Activated T-helper 1 cell treated with anti-CD3 and anti-CD28 coated beads, Interleukin-12 subunit alpha, Interleukin-12 subunit beta, Interleukin-2, Interleukin-4 antibody, amounts not matched to agents 30 ng/mL and 10 ng/mL and 1 ng/mL, durations not matched to agents 14 hours and 24 hours and 36 hours (primary cell): ENCODE results near the gene PPP1CA. TPM values are rescaled to one million over a fixed set of nuclear protein-coding genes. Genes with fewer than 3 reads are reported as not detected.
"Not testable (repeated sequence)": the region's sequence is repeated elsewhere in the genome, so short reads cannot be mapped to it uniquely, and the experiment has no call there.

ENCODE experiments used
- DNase-seq: peaks from one replicate; pipeline ENCODE4 v3.0.0; 2021; ENCODE audit warnings: low spot score
- H3K27ac Mint-ChIP-seq: one replicate; pipeline ENCODE4 v1.8.0; 2021; ENCODE audit warnings: mild to moderate bottlenecking, mixed read lengths
- H3K27me3 Mint-ChIP-seq: one replicate; pipeline ENCODE4 v1.8.0; 2022; ENCODE audit warnings: mild to moderate bottlenecking, moderate library complexity, mixed read lengths; ENCODE audit not compliant: insufficient read depth
- H3K36me3 Mint-ChIP-seq: one replicate; pipeline ENCODE4 v1.8.0; 2021; ENCODE audit warnings: low read depth, mixed read lengths
- H3K4me1 Mint-ChIP-seq: one replicate; pipeline ENCODE4 v1.8.0; 2021; ENCODE audit warnings: low read depth, mixed read lengths
- H3K4me3 Mint-ChIP-seq: one replicate; pipeline ENCODE4 v1.8.0; 2021; ENCODE audit warnings: mild to moderate bottlenecking, moderate library complexity, mixed read lengths
- H3K9me3 Mint-ChIP-seq: one replicate; pipeline ENCODE4 v1.8.0; 2021; ENCODE audit warnings: mixed read lengths
- intact Hi-C: fragments of 100-400 bp; cut with micrococcal nuclease; formaldehyde crosslinking; loops from one replicate; pipeline ENCODE4 v1.15.1; 2024
- total RNA-seq: library from RNA; stranded (reverse); gene quantifications from 2 replicates; pipeline ENCODE4 v1.2.3, GENCODE V29; 2022

PPP1CA gene
- total RNA-seq, 1 donor from 2014 or later: 260 TPM

DNA sequence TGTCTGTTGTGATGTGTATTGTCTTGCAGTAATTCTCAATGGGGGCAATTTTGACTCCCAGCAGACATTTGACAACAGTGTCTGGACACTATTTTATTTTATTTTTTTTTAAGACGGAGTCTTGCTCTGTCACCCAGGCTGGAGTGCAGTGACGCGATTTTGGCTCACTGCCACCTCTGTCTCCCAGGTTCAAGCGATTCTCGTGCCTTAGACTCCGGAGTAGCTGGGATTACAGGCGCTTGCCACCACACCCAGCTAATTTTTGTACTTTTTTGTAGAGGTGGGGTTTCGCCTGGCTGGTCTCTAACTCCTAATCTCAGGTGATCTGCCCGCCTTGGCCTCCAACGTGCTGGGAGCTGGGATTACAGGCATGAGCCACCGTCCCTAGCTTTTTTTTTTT is 28.1 kb upstream of the PPP1CA start:
- H3K4me1 Mint-ChIP-seq: peaks cover 25% of the 10 kb centered on the region
- peaks cover 17% of the 10 kb centered on the region for H3K36me3 Mint-ChIP-seq
- H3K9me3 Mint-ChIP-seq: no peaks in the 10 kb centered on the region
- intact Hi-C loops: no loop called here
- DNase-seq: no peak
- no peak overlapping the region for H3K27ac Mint-ChIP-seq
- no peaks in the 10 kb centered on the region for H3K27me3 Mint-ChIP-seq
- peak overlapping the region; percentile 98 for H3K4me3 Mint-ChIP-seq

DNA sequence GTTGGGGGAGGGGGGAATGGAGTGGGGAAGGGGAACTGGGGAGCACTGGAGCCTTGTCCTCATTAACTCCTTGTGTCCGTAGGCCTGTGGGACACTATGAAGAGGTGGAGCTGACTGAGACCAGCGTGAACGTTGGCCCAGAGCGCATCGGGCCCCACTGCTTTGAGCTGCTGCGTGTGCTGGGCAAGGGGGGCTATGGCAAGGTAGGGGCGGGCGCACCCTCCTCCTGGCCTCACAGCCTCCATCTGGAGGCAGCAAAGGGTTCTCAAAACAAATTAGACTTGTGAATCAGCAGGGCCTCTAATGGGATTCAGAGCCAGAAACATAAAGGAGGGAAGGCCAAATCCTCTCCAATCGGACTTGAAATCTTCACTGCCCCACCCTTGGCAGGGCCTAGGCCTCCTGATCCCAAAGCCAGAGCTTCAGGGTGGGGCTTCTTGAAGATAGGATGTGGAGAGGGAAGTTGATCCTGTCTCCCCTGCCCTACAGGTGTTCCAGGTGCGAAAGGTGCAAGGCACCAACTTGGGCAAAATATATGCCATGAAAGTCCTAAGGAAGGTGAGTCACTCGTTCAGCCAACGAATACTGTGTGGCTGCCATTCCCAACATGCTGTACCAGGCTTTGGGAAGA is 27.5 kb upstream of the PPP1CA start:
- peaks cover 17% of the 10 kb centered on the region for H3K36me3 Mint-ChIP-seq
- intact Hi-C loops: no loop called here
- H3K4me1 Mint-ChIP-seq: peaks cover 27% of the 10 kb centered on the region

GRCh38 chr11:67428052-67429001 is 26.7 kb upstream of the PPP1CA start, which contains the start of gene RPS6KB2:
Gene RPS6KB2 (plus strand): TSS chr11:67428494. CDS start chr11:67428546, 52 bp downstream.
- DNase-seq: peak; percentile 98
- intact Hi-C loops: loop anchor here (1.0 kb wide), 9 partner anchors 8 to 377 kb away; partner anchors contain the start of genes AIP, CDK2AP2, NDUFV1 and TMEM134
- Mint-ChIP-seq H3K27ac (peak within 1 kb of the TSS; percentile 97), H3K9me3 (no peaks in the 10 kb centered on the region), H3K4me3 (peak within 1 kb of the TSS; percentile 98), H3K36me3 (peaks cover 15% of the 10 kb centered on the region), H3K4me1 (peaks cover 27% of the 10 kb centered on the region), H3K27me3 (no peaks in the 10 kb centered on the region)

More for the DNA sequence above, 27.5 kb upstream of the PPP1CA start:
- Mint-ChIP-seq H3K9me3 (no peaks in the 10 kb centered on the region), H3K4me3 (peak overlapping the region; percentile 98), H3K27me3 (no peaks in the 10 kb centered on the region), H3K27ac (peak overlapping the region; percentile 87)
- no peak for DNase-seq

DNA sequence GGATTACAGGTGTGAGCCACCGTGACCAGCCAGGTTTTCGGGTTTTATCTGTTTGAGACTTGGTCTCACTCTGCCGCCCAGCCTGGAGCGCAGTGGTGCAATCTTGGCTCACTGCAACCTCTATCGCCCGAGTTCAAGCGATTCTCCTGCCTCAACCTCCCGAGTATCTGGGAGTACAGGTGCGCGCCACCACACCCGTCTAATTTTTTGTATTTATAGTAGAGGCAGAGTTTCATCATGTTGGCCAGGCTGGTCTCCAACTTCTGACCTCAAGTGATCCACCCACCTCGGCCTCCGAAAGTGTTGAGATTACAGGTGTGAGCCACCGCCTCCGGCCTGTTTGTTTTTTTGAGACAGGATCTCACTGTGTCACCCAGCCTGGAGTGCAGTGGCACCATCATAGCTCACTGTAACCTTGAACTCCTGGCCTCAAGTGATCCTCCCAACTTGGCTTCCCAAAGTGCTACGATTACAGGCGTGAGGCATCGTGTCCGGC is 25.8 kb upstream of the PPP1CA start:
- DNase-seq, H3K27me3 Mint-ChIP-seq, H3K9me3 Mint-ChIP-seq, intact Hi-C loops: not testable (repeated sequence)
- peaks cover 35% of the 10 kb centered on the region for H3K4me1 Mint-ChIP-seq
- peak overlapping the region; percentile 98 for H3K4me3 Mint-ChIP-seq
- peaks cover 14% of the 10 kb centered on the region for H3K36me3 Mint-ChIP-seq
- H3K27ac Mint-ChIP-seq: peak overlapping the region; percentile 97

DNA sequence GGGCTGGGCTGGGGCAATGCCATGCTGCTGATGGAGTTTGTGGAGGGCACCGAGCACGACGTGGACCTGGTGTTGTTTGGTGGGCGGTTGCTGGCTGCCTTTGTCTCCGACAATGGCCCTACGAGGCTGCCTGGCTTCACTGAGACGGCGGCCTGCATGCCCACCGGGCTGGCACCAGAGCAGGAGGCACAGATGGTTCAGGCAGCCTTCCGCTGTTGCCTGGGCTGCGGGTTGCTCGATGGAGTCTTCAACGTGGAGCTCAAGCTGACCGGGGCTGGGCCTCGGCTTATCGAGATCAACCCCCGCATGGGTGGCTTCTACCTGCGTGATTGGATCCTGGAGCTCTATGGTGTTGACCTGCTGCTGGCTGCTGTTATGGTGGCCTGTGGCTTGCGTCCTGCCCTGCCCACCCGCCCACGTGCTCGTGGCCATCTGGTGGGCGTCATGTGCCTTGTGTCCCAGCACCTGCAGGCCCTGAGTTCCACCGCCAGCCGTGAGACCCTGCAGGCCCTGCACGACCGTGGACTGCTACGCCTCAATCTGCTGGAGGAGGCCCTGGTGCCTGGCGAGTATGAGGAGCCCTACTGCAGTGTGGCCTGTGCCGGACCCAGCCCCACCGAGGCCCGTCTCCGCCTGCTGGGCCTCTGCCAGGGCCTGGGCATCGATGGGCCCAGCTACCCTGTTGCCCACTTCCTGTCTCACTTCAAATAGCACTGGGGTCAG is 22.4 kb upstream of the PPP1CA start:
- H3K27ac Mint-ChIP-seq: no peak overlapping the region
- H3K4me3 Mint-ChIP-seq: no peak overlapping the region
- intact Hi-C loops: no loop called here
- peaks cover 31% of the 10 kb centered on the region for H3K4me1 Mint-ChIP-seq
- no peaks in the 10 kb centered on the region for H3K9me3 Mint-ChIP-seq
- DNase-seq: no peak
- H3K36me3 Mint-ChIP-seq: peaks cover 1% of the 10 kb centered on the region
- H3K27me3 Mint-ChIP-seq: peaks cover 1% of the 10 kb centered on the region

DNA sequence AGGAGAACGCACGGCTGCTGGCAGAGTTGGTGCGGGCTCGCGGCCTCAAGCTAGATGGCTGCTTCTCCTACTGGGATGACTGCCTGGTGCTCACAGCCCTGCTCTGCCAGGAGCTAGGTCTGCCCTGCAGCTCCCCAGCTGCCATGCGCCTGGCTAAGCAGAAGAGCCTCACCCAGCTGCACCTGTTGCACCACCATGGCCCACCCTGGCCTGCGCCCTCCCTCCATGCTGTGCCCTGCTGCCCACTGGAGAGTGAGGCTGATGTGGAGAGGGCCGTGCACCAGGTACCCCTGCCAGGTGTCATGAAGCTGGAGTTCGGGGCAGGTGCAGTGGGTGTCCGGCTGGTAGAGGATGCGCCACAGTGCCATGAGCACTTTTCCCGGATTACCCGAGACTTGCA is 21.8 kb upstream of the PPP1CA start:
- Mint-ChIP-seq H3K4me3 (no peak overlapping the region), H3K27ac (no peak overlapping the region), H3K4me1 (peaks cover 31% of the 10 kb centered on the region), H3K9me3 (no peaks in the 10 kb centered on the region), H3K27me3 (peaks cover 1% of the 10 kb centered on the region), H3K36me3 (peaks cover 1% of the 10 kb centered on the region)
- intact Hi-C loops: no loop called here
- no peak for DNase-seq

GRCh38 chr11:67422891-67423290 is 21.2 kb upstream of the PPP1CA start:
- intact Hi-C loops: no loop called here
- Mint-ChIP-seq H3K4me3 (no peak overlapping the region), H3K4me1 (peaks cover 29% of the 10 kb centered on the region), H3K36me3 (no peaks in the 10 kb centered on the region), H3K27ac (no peak overlapping the region), H3K9me3 (no peaks in the 10 kb centered on the region), H3K27me3 (peaks cover 1% of the 10 kb centered on the region)
- no peak for DNase-seq

DNA sequence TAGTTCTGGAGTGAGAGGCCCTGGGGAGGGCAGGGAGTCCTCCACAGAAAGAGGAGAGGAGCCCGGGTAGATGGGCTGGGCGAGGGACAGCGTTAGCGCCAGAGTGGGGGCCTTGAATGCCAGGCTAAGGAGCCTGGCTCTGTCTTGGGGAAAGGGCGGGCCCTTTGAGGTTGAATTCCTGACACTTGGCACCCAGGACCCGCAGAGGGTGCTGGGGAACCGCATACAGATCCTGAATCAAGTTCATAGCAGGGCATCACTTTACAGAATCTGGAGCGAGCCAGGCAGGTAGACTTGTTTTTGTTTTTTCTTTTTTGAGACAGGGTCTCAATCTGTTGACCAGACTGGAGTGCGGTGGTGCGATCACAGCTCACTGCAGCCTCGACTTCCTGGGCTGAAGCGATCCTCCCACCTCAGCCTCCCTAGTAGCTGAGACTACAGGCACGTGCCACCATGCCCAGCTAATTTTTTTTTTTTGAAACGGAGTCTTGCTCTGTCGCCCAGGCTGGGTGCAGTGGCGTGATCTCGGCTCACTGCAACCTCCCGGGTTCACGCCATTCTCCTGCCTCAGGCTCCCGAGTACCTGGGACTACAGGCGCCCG is 19.9 kb upstream of the PPP1CA start:
- H3K27ac Mint-ChIP-seq: peak overlapping the region; percentile 70
- H3K36me3 Mint-ChIP-seq: no peaks in the 10 kb centered on the region
- peaks cover 28% of the 10 kb centered on the region for H3K4me1 Mint-ChIP-seq
- H3K4me3 Mint-ChIP-seq: peak overlapping the region; percentile 72
- peaks cover 6% of the 10 kb centered on the region for H3K27me3 Mint-ChIP-seq
- DNase-seq: no peak
- H3K9me3 Mint-ChIP-seq: no peaks in the 10 kb centered on the region
- intact Hi-C loops: loop anchor here (1.0 to 2.0 kb wide), 4 partner anchors 12 to 43 kb away; no protein-coding TSS in a partner anchor

GRCh38 chr11:67420646-67421429 is 19.2 kb upstream of the PPP1CA start:
- intact Hi-C loops: loop anchor here (1.0 to 2.0 kb wide), 5 partner anchors 7 to 43 kb away; partner anchors contain the start of gene RPS6KB2
- Mint-ChIP-seq H3K36me3 (no peaks in the 10 kb centered on the region), H3K27me3 (peaks cover 11% of the 10 kb centered on the region), H3K4me3 (peak overlapping the region; percentile 72), H3K9me3 (no peaks in the 10 kb centered on the region), H3K4me1 (peaks cover 30% of the 10 kb centered on the region), H3K27ac (peak overlapping the region; percentile 70)
- DNase-seq: peak; percentile 95

DNA sequence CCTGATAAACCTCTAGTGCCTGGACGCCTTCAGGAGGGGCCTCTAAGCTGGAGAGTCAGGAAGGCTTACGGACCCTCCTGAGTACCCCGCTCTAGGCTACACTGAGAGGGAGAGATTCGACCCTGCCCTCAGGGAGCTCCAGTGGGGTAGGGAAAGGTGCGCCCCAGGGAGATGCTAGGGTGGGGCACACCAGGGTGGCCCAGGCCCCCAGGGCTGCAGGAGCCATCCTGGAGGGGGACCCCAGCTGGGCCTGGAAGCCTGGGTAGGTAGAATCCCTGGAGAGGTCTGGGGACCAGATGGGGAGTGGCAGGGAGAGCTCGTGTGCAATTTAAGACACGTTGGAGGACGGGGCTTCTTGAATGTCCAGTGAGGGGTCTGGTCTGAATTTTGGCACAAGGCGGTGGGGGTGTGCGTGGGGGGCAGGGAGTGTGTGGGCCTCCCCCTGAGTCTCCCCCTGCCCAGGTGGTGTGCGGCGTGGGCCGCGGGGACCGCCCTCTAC is 18.5 kb upstream of the PPP1CA start:
- peak overlapping the region; percentile 48 for H3K27ac Mint-ChIP-seq
- H3K9me3 Mint-ChIP-seq: no peaks in the 10 kb centered on the region
- no peaks in the 10 kb centered on the region for H3K36me3 Mint-ChIP-seq
- peaks cover 29% of the 10 kb centered on the region for H3K4me1 Mint-ChIP-seq
- H3K4me3 Mint-ChIP-seq: peak overlapping the region; percentile 75
- DNase-seq: no peak
- intact Hi-C loops: loop anchor here (1.0 to 2.0 kb wide), 2 partner anchors 8 to 19 kb away; partner anchors contain the start of gene RPS6KB2
- H3K27me3 Mint-ChIP-seq: peaks cover 11% of the 10 kb centered on the region

- Mint-ChIP-seq H3K4me3 (peak overlapping the region; percentile 37), H3K36me3 (no peaks in the 10 kb centered on the region), H3K27me3 (peaks cover 17% of the 10 kb centered on the region), H3K4me1 (peaks cover 22% of the 10 kb centered on the region), H3K27ac (no peak overlapping the region), H3K9me3 (no peaks in the 10 kb centered on the region)
- DNase-seq: no peak
- intact Hi-C loops: loop anchor here (1.0 to 2.0 kb wide), 2 partner anchors 9 to 19 kb away; partner anchors contain the start of gene RPS6KB2
Measured at GRCh38 chr11:67419325-67420049, 17.8 kb upstream of the PPP1CA start.
